Measurements from ENCODE around the gene GSE1. TPM values are rescaled to one million over a fixed set of nuclear protein-coding genes. Genes with fewer than 3 reads are reported as not detected.

Gene GSE1
- total RNA-seq, 1 experiment from 2014 or later, result 15.2 TPM

DNA sequence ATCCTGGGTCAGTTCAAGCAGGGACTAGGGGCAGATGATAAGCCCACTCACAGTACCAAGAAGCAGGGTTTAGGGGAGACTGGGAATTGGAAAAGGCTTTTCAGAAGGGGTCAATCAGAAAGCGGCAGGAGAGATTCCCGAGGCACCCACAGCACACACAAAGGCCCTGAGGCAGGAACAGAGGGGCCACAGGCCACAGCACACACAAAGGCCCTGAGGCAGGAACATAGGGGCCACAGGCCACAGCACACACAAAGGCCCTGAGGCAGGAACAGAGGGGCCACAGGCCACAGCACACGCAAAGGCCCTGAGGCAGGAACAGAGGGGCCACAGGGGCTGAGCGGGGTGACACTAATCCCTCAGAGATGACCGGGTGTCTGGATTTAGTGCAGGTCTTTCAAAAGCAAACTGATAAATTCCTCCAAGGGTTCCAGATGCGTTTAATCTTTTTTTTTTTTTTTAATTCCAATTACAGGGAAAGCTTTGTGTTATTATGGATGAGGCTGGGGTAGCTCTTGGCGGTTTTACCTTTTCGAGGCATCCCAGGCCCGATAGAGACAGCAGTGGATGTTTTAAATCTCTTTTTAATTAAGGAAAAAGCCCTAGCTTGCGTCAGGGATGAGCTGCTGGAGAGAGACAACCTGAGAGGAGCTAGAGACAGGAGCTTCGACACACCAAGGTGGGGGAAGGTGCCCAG is 106.6 kb downstream of the GSE1 start:
- DNase-seq (ENCODE audit: low read depth), result no peak

DNA sequence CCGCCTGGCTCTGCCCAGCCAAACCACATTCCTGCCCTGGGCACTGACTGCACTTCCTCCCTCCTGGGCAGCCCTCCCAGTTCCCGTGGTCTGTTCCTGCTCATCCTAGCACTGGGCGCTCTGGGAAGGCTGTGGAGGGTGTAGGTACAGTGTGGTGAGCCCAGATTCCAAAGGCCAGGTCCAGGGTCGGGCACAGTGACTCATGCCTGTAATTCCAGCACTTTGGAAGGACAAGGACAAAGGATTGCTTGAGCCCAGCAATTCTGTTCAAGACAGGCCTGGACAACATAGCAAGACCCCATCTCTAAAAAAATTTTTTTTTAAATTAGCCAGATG is 107.1 kb downstream of the GSE1 start:
- DNase-seq (ENCODE audit: low read depth), result peak; percentile 96

DNA sequence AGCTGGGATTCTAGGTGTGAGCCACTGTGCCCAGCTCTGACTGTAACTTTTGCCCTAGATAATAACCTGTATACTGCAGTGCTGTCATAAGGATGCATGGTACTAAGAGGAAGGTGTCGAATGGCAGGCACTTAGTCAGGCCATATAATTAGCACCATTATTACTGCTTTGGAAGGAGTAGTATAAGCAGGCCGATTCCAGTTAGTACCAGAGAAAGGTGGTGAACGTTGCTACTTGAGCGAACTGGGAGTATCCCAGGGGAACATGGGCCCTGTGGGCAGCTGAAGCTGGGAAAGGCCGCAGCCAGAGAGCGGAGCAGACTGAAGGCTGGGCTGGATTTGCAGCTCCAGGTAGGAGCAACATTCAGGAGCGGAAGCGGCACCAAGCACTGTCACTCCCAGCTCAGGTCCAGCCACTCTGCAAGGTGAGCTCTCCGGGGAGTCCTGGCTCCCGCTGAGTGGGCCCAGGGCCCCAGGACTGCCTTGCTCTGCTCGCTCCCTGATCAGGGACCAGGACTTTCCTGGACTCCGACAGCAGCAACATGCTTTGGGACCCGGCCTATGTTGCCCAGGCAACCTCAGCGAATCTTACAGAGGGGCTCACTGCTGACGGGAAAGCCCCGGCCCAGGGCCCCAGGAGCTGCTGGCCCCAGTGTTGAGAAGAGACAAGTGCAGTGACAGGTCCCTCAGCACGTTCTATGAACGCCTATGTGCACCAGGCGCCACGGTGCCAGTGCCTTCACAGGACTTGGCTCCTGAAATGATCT is 109.2 kb downstream of the GSE1 start:
- no peak for DNase-seq (ENCODE audit: low read depth)

DNA sequence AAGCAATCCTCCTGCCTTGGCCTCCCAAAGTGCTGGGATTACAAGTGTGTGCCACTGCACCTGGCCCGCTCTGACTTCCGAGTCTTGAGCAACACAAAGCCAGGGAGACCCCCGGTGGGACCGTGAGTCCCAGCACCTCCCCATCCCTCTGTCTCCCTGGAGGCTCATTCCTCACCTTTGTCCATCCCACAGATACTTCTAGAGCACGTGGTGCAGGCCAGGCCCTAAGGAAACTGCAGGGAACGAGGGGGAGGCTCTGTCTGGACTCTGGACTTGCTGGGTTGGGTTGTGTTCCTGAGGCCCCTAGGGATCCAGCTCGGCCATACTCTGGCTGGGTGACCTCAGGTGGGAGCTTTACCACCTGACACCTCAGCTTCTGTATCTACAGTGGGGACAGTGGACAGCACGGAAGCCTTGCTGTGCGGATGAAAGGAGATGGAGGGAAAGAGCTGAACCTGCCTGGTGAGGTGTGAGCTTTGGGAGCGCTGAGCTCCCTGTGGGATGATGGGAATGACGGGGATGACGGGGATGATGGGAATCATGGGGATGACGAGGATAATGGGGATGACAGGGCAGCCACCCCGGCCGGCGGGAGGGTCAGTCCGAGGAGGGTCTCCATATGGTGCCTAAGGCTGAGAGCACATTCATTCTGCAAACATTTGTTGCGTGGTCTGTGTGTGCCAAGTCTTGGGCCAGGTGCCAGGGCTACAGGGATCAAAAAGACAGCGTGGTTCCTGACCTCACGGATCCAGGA is 111.2 kb downstream of the GSE1 start:
- DNase-seq (ENCODE audit: low read depth), result no peak

DNA sequence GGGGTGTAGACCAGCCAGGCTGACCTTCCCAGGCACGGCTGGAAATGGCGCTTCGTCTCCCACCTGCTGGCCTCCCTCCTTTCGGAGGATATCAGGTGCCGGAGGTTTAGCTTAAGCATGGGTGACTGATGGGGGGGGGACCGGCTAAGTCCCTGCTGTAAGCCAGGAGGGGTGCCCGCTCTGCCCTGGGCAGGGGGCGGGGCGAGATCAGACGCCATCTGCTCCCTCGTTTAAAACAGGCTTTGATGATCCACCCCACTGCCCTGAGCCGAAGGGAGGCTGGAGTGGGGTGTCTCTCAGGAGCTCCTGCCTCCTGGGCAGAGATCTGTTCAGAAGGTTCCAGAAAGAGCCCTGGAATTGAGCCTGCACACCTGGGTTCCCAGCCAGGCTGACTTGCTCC is 111.8 kb downstream of the GSE1 start:
- no peak for DNase-seq (ENCODE audit: low read depth)

Other genes with a start within 250 kb of the GSE1 start
- 27.0 and 32.5 TPM in 2 replicates for gene GINS2, start 75.6 kb downstream of the GSE1 start, total RNA-seq (2014; rRNA removed; shearing (Covaris generic))
- 3.0 and 4.2 TPM in 2 replicates for gene C16orf74, start 137.8 kb downstream of the GSE1 start, total RNA-seq (2014; rRNA removed; shearing (Covaris generic))
- gene EMC8, start 186.2 kb downstream of the GSE1 start, total RNA-seq (2014; rRNA removed; shearing (Covaris generic)), result 58.2 and 59.0 TPM in 2 replicates
- gene COX4I1, start 186.4 kb downstream of the GSE1 start, total RNA-seq (2014; rRNA removed; shearing (Covaris generic)), result 473 and 552 TPM in 2 replicates

Measured in M059J (cell line).